HG03108 (cell line): Measurements from ENCODE around the gene LRRC27.
A peak's percentile ranks its signal among the peaks of the same experiment; 100 is the strongest.

Experiments used
- ATAC-seq: cut with Tn5 transposase; IDR thresholded peaks from one replicate; pipeline ENCODE4 v1.9.1; 2021; ENCODE audit warnings: moderate library complexity; ENCODE audit not compliant: unreplicated experiment

The LRRC27 gene

GRCh38 chr10:132300582-132300981 is 31.4 kb upstream of the LRRC27 start:
- no peak for ATAC-seq

- no peak for ATAC-seq
Measured at GRCh38 chr10:132301371-132302330, 30.3 kb upstream of the LRRC27 start.

GRCh38 chr10:132302421-132303310 is 29.3 kb upstream of the LRRC27 start:
- ATAC-seq, result no peak

- ATAC-seq, result no peak
Measured at GRCh38 chr10:132303361-132304115, 28.5 kb upstream of the LRRC27 start.

- no peak for ATAC-seq
Measured at GRCh38 chr10:132304756-132305509, 27.1 kb upstream of the LRRC27 start.

- no peak for ATAC-seq
Measured at GRCh38 chr10:132305654-132306342, 26.2 kb upstream of the LRRC27 start.

- ATAC-seq, result no peak
Measured at GRCh38 chr10:132306343-132306685, 25.7 kb upstream of the LRRC27 start.

GRCh38 chr10:132306864-132307751 is 24.9 kb upstream of the LRRC27 start:
- peak; percentile 14 for ATAC-seq

GRCh38 chr10:132307823-132308586 is 24.0 kb upstream of the LRRC27 start, which contains the start of gene STK32C:
TSS of gene STK32C (minus strand) at chr10:132307950. CDS start at chr10:132307833, 117 bp downstream.
- ATAC-seq, result peak; percentile 66

- no peak for ATAC-seq
Measured at GRCh38 chr10:132308587-132309470, 23.2 kb upstream of the LRRC27 start.

GRCh38 chr10:132309471-132309865 is 22.5 kb upstream of the LRRC27 start:
- ATAC-seq, result no peak

GRCh38 chr10:132309879-132310591 is 22.0 kb upstream of the LRRC27 start:
- ATAC-seq, result no peak

- no peak for ATAC-seq
Measured at GRCh38 chr10:132310701-132311337, 21.2 kb upstream of the LRRC27 start.

GRCh38 chr10:132311338-132311939 is 20.6 kb upstream of the LRRC27 start:
- ATAC-seq, result no peak

GRCh38 chr10:132313305-132313704 is 18.7 kb upstream of the LRRC27 start:
- ATAC-seq, result no peak
